PFSK-1 (cell line): ENCODE measurements around the gene SNX7.

Source experiments
- POLR2AphosphoS5 ChIP-seq: IDR thresholded peaks from 2 replicates; pipeline ENCODE4 v1.6.1; 2012; ENCODE audit warnings: low read depth, mild to moderate bottlenecking, control low read depth, low read length, moderate library complexity
- SIN3A ChIP-seq: IDR thresholded peaks from 2 replicates; pipeline ENCODE4 v1.6.1; 2012; ENCODE audit warnings: mild to moderate bottlenecking, low read length, moderate library complexity, borderline replicate concordance; ENCODE audit not compliant: insufficient read depth
- TAF1 ChIP-seq: IDR thresholded peaks from 2 replicates; pipeline ENCODE4 v1.6.1; 2012; ENCODE audit warnings: low read length, control low read depth, borderline replicate concordance; ENCODE audit not compliant: insufficient read depth
- TF ChIP-seq, protein P1 (sequence below), 2 experiments: IDR thresholded peaks; 2 replicates each; pipeline versions ENCODE4 v1.6.1 to v1.8.0; 2011 to 2012; ENCODE audit warnings: low read depth in 2 of 2, low read length in 2 of 2, control low read depth in 1 of 2, inconsistent platforms in 1 of 2, mild to moderate bottlenecking in 1 of 2, moderate library complexity in 1 of 2; ENCODE audit not compliant: insufficient read depth in 1 of 2

GRCh38 chr1:98668733-98669132 lies 7.2 kb downstream of the SNX7 start:
- TF ChIP-seq POLR2AphosphoS5 (no peak), TAF1 (no peak), SIN3A (no peak)
- TF ChIP-seq, protein P1, sequence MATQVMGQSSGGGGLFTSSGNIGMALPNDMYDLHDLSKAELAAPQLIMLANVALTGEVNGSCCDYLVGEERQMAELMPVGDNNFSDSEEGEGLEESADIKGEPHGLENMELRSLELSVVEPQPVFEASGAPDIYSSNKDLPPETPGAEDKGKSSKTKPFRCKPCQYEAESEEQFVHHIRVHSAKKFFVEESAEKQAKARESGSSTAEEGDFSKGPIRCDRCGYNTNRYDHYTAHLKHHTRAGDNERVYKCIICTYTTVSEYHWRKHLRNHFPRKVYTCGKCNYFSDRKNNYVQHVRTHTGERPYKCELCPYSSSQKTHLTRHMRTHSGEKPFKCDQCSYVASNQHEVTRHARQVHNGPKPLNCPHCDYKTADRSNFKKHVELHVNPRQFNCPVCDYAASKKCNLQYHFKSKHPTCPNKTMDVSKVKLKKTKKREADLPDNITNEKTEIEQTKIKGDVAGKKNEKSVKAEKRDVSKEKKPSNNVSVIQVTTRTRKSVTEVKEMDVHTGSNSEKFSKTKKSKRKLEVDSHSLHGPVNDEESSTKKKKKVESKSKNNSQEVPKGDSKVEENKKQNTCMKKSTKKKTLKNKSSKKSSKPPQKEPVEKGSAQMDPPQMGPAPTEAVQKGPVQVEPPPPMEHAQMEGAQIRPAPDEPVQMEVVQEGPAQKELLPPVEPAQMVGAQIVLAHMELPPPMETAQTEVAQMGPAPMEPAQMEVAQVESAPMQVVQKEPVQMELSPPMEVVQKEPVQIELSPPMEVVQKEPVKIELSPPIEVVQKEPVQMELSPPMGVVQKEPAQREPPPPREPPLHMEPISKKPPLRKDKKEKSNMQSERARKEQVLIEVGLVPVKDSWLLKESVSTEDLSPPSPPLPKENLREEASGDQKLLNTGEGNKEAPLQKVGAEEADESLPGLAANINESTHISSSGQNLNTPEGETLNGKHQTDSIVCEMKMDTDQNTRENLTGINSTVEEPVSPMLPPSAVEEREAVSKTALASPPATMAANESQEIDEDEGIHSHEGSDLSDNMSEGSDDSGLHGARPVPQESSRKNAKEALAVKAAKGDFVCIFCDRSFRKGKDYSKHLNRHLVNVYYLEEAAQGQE (IDR thresholded peaks at IDR 0.05; ENCODE audit: insufficient read depth in 1 of 2, low read depth in 2 of 2, low read length in 2 of 2) = no peak
